K562 (cell line): Measurements from ENCODE around the gene SH3BP5. TPM values are rescaled to one million over a fixed set of nuclear protein-coding genes. Genes with fewer than 3 reads are reported as not detected.
A peak's percentile ranks its signal among the peaks of the same experiment; 100 is the strongest.

Experiments
- DPF2 ChIP-seq: fragments of 450-650 bp; IDR thresholded peaks from 2 replicates; pipeline ENCODE4 v1.6.1; 2016
- ERF ChIP-seq: fragments of 450-650 bp; formaldehyde crosslinking; IDR thresholded peaks from 2 replicates; pipeline ENCODE4 v1.4.0; 2020; ENCODE audit warnings: mild to moderate bottlenecking, mixed read lengths
- MAX ChIP-seq: sonication (generic); formaldehyde crosslinking; IDR thresholded peaks from 2 replicates; pipeline ENCODE4 v1.9.0; 2022; ENCODE audit warnings: mild to moderate bottlenecking, missing genetic modification reagents
- MYNN ChIP-seq, 2 experiments: sonication (generic); formaldehyde crosslinking in 1 of 2; IDR thresholded peaks; 2 replicates each; pipeline versions ENCODE4 v1.5.0 to v1.6.1; 2016 to 2020; ENCODE audit warnings: antibody characterized with exemption in 1 of 2, missing genetic modification reagents in 1 of 2
- NELFE ChIP-seq: IDR thresholded peaks from 2 replicates; pipeline ENCODE4 v1.6.1; 2011; ENCODE audit warnings: mild to moderate bottlenecking; ENCODE audit not compliant: insufficient read depth, insufficient read length
- NEUROD1 ChIP-seq: fragments of 150-350 bp; IDR thresholded peaks from 2 replicates; pipeline ENCODE4 v1.6.1; 2014; ENCODE audit warnings: borderline replicate concordance, low read length, low read depth; ENCODE audit not compliant: partially characterized antibody
- NR4A1 ChIP-seq, 2 experiments: fragments of 250-450 bp in 1 of 2; fragments of 450-650 bp in 1 of 2; sonication (Bioruptor Pico) in 1 of 2; IDR thresholded peaks; 2 replicates each; pipeline versions ENCODE4 v1.4.0 to v1.6.1; 2016 to 2020; ENCODE audit warnings: mild to moderate bottlenecking in 2 of 2, missing compliant biosample characterization in 1 of 2, missing genetic modification characterization in 1 of 2, moderate library complexity in 1 of 2
- PHF8 ChIP-seq: fragments of 200-600 bp; sonication (generic); IDR thresholded peaks from 2 replicates; pipeline ENCODE4 v1.6.1; 2012; ENCODE audit warnings: mixed run types, mild to moderate bottlenecking, inconsistent platforms, low read length, moderate library complexity, borderline replicate concordance
- RFX1 ChIP-seq: fragments of 450-650 bp; IDR thresholded peaks from 2 replicates; pipeline ENCODE4 v1.6.1; 2016; ENCODE audit warnings: mild to moderate bottlenecking, moderate library complexity
- SMARCC2 ChIP-seq: fragments of 450-650 bp; IDR thresholded peaks from 2 replicates; pipeline ENCODE4 v1.6.1; 2017; ENCODE audit warnings: antibody characterized with exemption, moderate library complexity, mild to moderate bottlenecking, low read depth
- SNIP1 ChIP-seq: fragments of 450-650 bp; IDR thresholded peaks from 2 replicates; pipeline ENCODE4 v1.7.1; 2017; ENCODE audit warnings: low read depth, mild to moderate bottlenecking
- SOX6 ChIP-seq: fragments of 450-650 bp; IDR thresholded peaks from 2 replicates; pipeline ENCODE4 v1.6.1; 2014; ENCODE audit warnings: mild to moderate bottlenecking
- TAL1 ChIP-seq: fragments of 450-650 bp; IDR thresholded peaks from 2 replicates; pipeline ENCODE4 v1.6.1; 2016; ENCODE audit warnings: mild to moderate bottlenecking
- TFAP4 ChIP-seq: sonication (generic); formaldehyde crosslinking; IDR thresholded peaks from 2 replicates; pipeline ENCODE4 v1.8.0; 2022; ENCODE audit warnings: missing genetic modification reagents, mild to moderate bottlenecking, moderate library complexity, borderline replicate concordance
- TRIM28 ChIP-seq: fragments of 450-650 bp; IDR thresholded peaks from 2 replicates; pipeline ENCODE4 v1.6.1; 2017
- ZHX1 ChIP-seq: fragments of 150-350 bp; conservative IDR thresholded peaks from 2 replicates; pipeline ENCODE4 v1.6.1; 2014; ENCODE audit warnings: low read length
- ZNF175 ChIP-seq: fragments of 200-800 bp; sonication (Bioruptor generic); IDR thresholded peaks from 2 replicates; pipeline ENCODE4 v1.6.1; 2016; ENCODE audit warnings: low read depth, mild to moderate bottlenecking, missing genetic modification characterization, missing compliant biosample characterization
- ZNF518B ChIP-seq: fragments of 250-450 bp; sonication (Bioruptor Pico); IDR thresholded peaks from 2 replicates; pipeline ENCODE4 v1.5.0; 2021; ENCODE audit warnings: mild to moderate bottlenecking, moderate library complexity
- ZNF57 ChIP-seq: fragments of 450-650 bp; formaldehyde crosslinking; IDR thresholded peaks from 2 replicates; pipeline ENCODE4 v1.4.0; 2020; ENCODE audit warnings: mild to moderate bottlenecking, moderate library complexity
- polyA plus RNA-seq, 8 experiments: library from polyadenylated mRNA; depleted of rRNA in 4 of 8; stranded (reverse) in 5 of 8; unstranded in 3 of 8; fragments of >200 nt; fragmentation: Nextera tagmentation in 2 of 8; fragmentation: Illumina TruSeq in 1 of 8; extraction: Ambion mirVana in 2 of 8; extraction: Trizol in 1 of 8; gene quantifications; 2 replicates each; pipeline versions ENCODE4 v1.2.1 to v1.2.3, GENCODE V29; 2011 to 2014; ENCODE audit warnings: inconsistent platforms in 1 of 8, missing spikeins in 1 of 8
- total RNA-seq, 7 experiments: library from RNA; depleted of rRNA in 6 of 7; stranded (reverse); fragments of >200 nt in 6 of 7; fragmentation: Illumina TruSeq in 2 of 7; extraction: Trizol in 2 of 7; gene quantifications; 2 replicates each; pipeline versions ENCODE4 v1.2.1 to v1.2.3, GENCODE V29; 2011 to 2021; ENCODE audit warnings: low replicate concordance in 1 of 7

Gene SH3BP5
- total and polyA plus RNA-seq, 9 of the 15 experiments (the other 6 are each of a cell fraction or from before 2014, with no cell fraction given) = 2.9 to 29.0 (median 14.9) TPM

GRCh38 chr3:15299036-15299435 lies 33.4 kb downstream of the SH3BP5 start (continued):
- TF ChIP-seq ZHX1 (no peak), NELFE (no peak), TFAP4 (CRISPR knock-in tag) (peak; percentile 44; the same call in 1 of the 2 replicates), NEUROD1 (no peak), SNIP1 (no peak), ERF (CRISPR knock-in tag) (no peak), MAX (CRISPR knock-in tag) (no peak), PHF8 (no peak), DPF2 (0 out of 2 replicates have a peak, but pooled peaks have one; percentile 29), TRIM28 (no peak), ZNF175 (CRISPR knock-in tag) (no peak), NR4A1 (CRISPR knock-in tag; IDR thresholded peaks at IDR 0.05) (no peak), NR4A1 (tag; IDR thresholded peaks at IDR 0.05) (0 out of 2 replicates have a peak, but pooled peaks have one; percentile 27), RFX1 (no peak), SMARCC2 (no peak), ZNF518B (no peak), ZNF57 (CRISPR knock-in tag) (no peak), SOX6 (peak; percentile 38; the same call in 1 of the 2 replicates), TAL1 (peak; percentile 31; the same call in 1 of the 2 replicates), MYNN (IDR thresholded peaks at IDR 0.05) (no peak), MYNN (CRISPR knock-in tag; IDR thresholded peaks at IDR 0.05) (no peak)
